ENCODE measurements around the gene ZSCAN30.

DNA sequence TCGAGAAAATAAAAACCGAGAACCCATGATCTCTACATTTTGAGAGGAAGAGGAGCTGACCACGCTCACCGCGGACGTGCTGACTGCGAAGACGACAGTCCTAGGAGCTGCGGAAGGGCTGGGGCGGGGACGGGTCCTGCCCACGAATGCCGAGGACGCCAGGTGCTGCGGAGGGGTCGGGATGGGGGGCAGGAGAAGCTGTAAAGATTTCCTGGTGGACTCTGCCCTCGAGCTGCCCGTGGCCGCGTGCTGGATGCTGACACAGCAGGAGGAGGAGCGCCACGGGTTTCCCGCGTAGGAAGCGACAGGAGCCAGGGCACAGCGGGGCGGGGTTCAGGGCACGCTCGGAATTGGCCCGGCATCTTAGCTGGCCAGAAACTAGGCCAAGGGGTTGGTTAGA lies 22.2 kb downstream of the ZSCAN30 start:
- TF ChIP-seq CTCF (IDR thresholded peaks at IDR 0.05; ENCODE audit: low read length) (no peak), EZH2 (IDR thresholded peaks at IDR 0.05; ENCODE audit: borderline replicate concordance, low read length) (no peak)

All from OCI-LY1 (cell line).